ENCODE results near the gene PGM3.

DNA sequence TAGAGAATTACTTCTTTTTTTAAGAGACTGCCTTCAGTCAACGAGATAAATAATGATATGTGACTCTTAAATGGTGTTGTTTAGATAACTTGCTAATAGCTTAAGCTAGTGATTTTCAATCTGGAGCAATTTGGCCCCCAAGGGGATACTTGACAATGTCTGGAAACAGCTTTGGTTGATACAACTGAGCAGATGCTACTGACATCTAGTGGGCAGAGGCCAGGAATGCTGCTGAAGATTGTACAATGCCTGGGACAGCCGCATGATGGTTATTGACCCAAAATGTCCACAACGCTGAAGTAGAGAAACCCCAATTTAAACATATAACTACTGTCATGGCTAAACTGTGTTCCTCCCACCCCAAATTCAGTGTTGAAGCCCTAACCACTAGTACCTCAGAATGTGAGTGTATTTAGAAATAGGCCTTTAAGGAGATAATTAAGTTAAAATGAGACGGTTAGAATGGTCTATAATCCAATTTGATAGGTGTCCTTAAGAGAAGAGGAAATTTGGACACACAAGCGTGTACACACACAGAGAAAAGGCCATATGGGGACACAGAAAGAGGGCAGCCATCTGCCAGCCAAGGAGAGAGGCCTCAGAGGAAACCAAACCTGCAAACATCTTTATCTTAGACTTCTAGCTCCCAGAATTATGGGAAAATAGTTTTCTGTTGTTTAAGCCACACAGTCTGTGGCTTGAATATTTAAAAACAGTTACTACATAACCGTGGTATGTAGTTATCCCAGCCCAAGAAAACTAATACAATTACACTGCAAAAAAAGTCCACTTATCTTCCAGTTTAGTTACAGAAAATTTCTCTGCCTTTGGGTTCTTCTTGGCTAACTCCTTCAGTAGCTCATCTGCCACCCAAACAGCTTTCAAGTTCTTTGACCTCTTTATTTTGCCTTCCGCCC lies 22.3 kb upstream of the PGM3 start:
- TF ChIP-seq, protein P1, sequence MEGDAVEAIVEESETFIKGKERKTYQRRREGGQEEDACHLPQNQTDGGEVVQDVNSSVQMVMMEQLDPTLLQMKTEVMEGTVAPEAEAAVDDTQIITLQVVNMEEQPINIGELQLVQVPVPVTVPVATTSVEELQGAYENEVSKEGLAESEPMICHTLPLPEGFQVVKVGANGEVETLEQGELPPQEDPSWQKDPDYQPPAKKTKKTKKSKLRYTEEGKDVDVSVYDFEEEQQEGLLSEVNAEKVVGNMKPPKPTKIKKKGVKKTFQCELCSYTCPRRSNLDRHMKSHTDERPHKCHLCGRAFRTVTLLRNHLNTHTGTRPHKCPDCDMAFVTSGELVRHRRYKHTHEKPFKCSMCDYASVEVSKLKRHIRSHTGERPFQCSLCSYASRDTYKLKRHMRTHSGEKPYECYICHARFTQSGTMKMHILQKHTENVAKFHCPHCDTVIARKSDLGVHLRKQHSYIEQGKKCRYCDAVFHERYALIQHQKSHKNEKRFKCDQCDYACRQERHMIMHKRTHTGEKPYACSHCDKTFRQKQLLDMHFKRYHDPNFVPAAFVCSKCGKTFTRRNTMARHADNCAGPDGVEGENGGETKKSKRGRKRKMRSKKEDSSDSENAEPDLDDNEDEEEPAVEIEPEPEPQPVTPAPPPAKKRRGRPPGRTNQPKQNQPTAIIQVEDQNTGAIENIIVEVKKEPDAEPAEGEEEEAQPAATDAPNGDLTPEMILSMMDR (IDR thresholded peaks at IDR 0.05; ENCODE audit: low read depth, low read length, poor library complexity, severe bottlenecking): peak; percentile 87
- TF ChIP-seq EZH2phosphoT487 (IDR thresholded peaks at IDR 0.05; ENCODE audit: borderline replicate concordance, low read length): no peak

Measured in DOHH2 (cell line).